Prostate gland (tissue), 2 donors: ENCODE results near the gene FAM163B.
"Not testable (repeated sequence)": the region's sequence is repeated elsewhere in the genome, so short reads cannot be mapped to it uniquely, and the experiment has no call there.

ENCODE experiments used
- POLR2A ChIP-seq: fragments of 450-650 bp; IDR thresholded peaks from one replicate; pipeline ENCODE4 v1.6.1; 2016; ENCODE audit warnings: antibody characterized with exemption, mild to moderate bottlenecking
- TF ChIP-seq, protein P1 (sequence below), 4 experiments: fragments of 200-600 bp in 2 of 4; fragments of 450-650 bp in 2 of 4; sonication (generic) in 2 of 4; IDR thresholded peaks; 1 replicate in 3 of 4; 2 replicates in 1 of 4; pipeline ENCODE4 v1.5.1; 2016 to 2019; ENCODE audit warnings: antibody characterized with exemption in 4 of 4, mild to moderate bottlenecking in 2 of 4, moderate library complexity in 2 of 4

DNA sequence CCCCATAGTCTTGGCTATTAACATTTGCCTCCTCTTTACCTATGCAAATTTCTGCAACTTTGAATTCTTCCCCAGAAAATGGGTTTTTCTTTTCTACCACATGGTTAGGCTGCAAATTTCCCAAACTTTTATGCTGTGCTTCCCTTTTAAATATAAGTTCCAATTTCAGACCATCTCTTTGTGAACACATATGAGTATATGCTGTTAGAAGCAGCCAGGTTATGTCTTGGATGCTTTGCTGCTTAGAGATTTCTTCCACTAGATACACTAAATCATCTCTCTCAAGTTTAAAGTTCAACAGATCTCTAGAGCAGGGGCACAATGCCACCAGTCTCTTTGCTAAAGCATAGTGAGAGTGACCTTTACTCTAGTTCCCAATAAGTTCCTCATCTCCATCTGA lies 16.8 kb upstream of the FAM163B start:
- TF ChIP-seq, protein P1, sequence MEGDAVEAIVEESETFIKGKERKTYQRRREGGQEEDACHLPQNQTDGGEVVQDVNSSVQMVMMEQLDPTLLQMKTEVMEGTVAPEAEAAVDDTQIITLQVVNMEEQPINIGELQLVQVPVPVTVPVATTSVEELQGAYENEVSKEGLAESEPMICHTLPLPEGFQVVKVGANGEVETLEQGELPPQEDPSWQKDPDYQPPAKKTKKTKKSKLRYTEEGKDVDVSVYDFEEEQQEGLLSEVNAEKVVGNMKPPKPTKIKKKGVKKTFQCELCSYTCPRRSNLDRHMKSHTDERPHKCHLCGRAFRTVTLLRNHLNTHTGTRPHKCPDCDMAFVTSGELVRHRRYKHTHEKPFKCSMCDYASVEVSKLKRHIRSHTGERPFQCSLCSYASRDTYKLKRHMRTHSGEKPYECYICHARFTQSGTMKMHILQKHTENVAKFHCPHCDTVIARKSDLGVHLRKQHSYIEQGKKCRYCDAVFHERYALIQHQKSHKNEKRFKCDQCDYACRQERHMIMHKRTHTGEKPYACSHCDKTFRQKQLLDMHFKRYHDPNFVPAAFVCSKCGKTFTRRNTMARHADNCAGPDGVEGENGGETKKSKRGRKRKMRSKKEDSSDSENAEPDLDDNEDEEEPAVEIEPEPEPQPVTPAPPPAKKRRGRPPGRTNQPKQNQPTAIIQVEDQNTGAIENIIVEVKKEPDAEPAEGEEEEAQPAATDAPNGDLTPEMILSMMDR (IDR thresholded peaks at IDR 0.05): not testable (repeated sequence)
- not testable (repeated sequence) for TF ChIP-seq POLR2A
